HepG2 (cell line): Measurements from ENCODE around the gene FCGR3A. TPM values are rescaled to one million over a fixed set of nuclear protein-coding genes. Genes with fewer than 3 reads are reported as not detected.
A peak's percentile ranks its signal among the peaks of the same experiment; 100 is the strongest.

Experiments
- ADNP ChIP-seq: sonication (generic); formaldehyde crosslinking; IDR thresholded peaks from 2 replicates; pipeline ENCODE4 v1.4.0; 2020; ENCODE audit warnings: missing genetic modification reagents
- ARID4A ChIP-seq: sonication (generic); formaldehyde crosslinking; IDR thresholded peaks from 2 replicates; pipeline ENCODE4 v1.5.0; 2020; ENCODE audit warnings: mild to moderate bottlenecking, missing genetic modification reagents, borderline replicate concordance
- KLF9 ChIP-seq: IDR thresholded peaks from 2 replicates; pipeline ENCODE4 v1.6.1; 2016; ENCODE audit warnings: low read depth
- KMT2B ChIP-seq: IDR thresholded peaks from 2 replicates; pipeline ENCODE4 v1.6.1; 2016; ENCODE audit warnings: missing genetic modification reagents, missing compliant biosample characterization
- MAFG ChIP-seq: sonication (generic); formaldehyde crosslinking; IDR thresholded peaks from 2 replicates; pipeline ENCODE4 v1.5.1; 2020; ENCODE audit warnings: mild to moderate bottlenecking, missing genetic modification reagents
- NCOR1 ChIP-seq: fragments of 200-600 bp; sonication (generic); IDR thresholded peaks from 2 replicates; pipeline ENCODE4 v1.7.0; 2017; ENCODE audit warnings: antibody characterized with exemption, low read length, borderline replicate concordance
- NRL ChIP-seq: sonication (generic); formaldehyde crosslinking; IDR thresholded peaks from 2 replicates; pipeline ENCODE4 v1.5.0; 2020; ENCODE audit warnings: missing genetic modification reagents, mild to moderate bottlenecking, moderate library complexity, borderline replicate concordance
- POGK ChIP-seq: sonication (generic); formaldehyde crosslinking; conservative IDR thresholded peaks from 2 replicates; pipeline ENCODE4 v1.8.0; 2022; ENCODE audit warnings: mild to moderate bottlenecking, moderate library complexity, missing genetic modification reagents
- RCOR2 ChIP-seq: IDR thresholded peaks from 2 replicates; pipeline ENCODE4 v1.6.1; 2016; ENCODE audit warnings: missing biosample characterization, missing genetic modification reagents
- THAP11 ChIP-seq: IDR thresholded peaks from 2 replicates; pipeline ENCODE4 v1.6.1; 2016; ENCODE audit warnings: missing biosample characterization, missing genetic modification reagents
- ZBTB10 ChIP-seq: sonication (generic); formaldehyde crosslinking; IDR thresholded peaks from 2 replicates; pipeline ENCODE4 v1.4.0; 2020; ENCODE audit warnings: missing genetic modification reagents, borderline replicate concordance
- ZMYM2 ChIP-seq: sonication (generic); formaldehyde crosslinking; IDR thresholded peaks from 2 replicates; pipeline ENCODE4 v1.8.0; 2022; ENCODE audit warnings: mild to moderate bottlenecking, missing genetic modification reagents
- ZNF350 ChIP-seq: sonication (generic); formaldehyde crosslinking; IDR thresholded peaks from 2 replicates; pipeline ENCODE4 v1.4.0; 2020; ENCODE audit warnings: mild to moderate bottlenecking, low read depth, missing genetic modification reagents, borderline replicate concordance
- ZNF687 ChIP-seq: sonication (generic); formaldehyde crosslinking; IDR thresholded peaks from 2 replicates; pipeline ENCODE4 v1.5.1; 2020; ENCODE audit warnings: mild to moderate bottlenecking, missing genetic modification reagents, moderate library complexity
- polyA plus RNA-seq, 8 experiments: library from polyadenylated mRNA; depleted of rRNA in 3 of 8; stranded (reverse) in 7 of 8; unstranded in 1 of 8; fragments of >200 nt; fragmentation: Illumina TruSeq in 4 of 8; extraction: Trizol in 4 of 8; gene quantifications; 2 replicates each; pipeline versions ENCODE4 v1.2.1 to v1.2.3, GENCODE V29; 2011 to 2016; ENCODE audit warnings: low read depth in 4 of 8, missing spikeins in 1 of 8, mixed read lengths in 1 of 8; ENCODE audit not compliant: insufficient read depth in 1 of 8
- total RNA-seq, 5 experiments: library from RNA; depleted of rRNA; stranded (reverse); fragments of >200 nt; fragmentation: Illumina TruSeq; extraction: Trizol; gene quantifications; 2 replicates each; pipeline ENCODE4 v1.2.3, GENCODE V29; 2016; ENCODE audit warnings: low read depth in 1 of 5

The FCGR3A gene
- total and polyA plus RNA-seq, 2 of the 13 experiments (the other 11 are each of a cell fraction or from before 2014, with no cell fraction given) = not detected

GRCh38 chr1:161539731-161540569 lies 9.7 kb downstream of the FCGR3A start (continued):
- peak; percentile 46 for TF ChIP-seq THAP11 (CRISPR knock-in tag)
- TF ChIP-seq KMT2B = peak; percentile 68; the same call in 1 of the 2 replicates
- TF ChIP-seq MAFG (CRISPR knock-in tag) = 0 out of 2 replicates have a peak, but pooled peaks have one; percentile 10
- TF ChIP-seq NCOR1 = peak; percentile 42; the same call in 1 of the 2 replicates
- TF ChIP-seq ZBTB10 (CRISPR knock-in tag) = peak; percentile 49; the same call in 1 of the 2 replicates
- TF ChIP-seq ZNF687 (CRISPR knock-in tag) = peak; percentile 51
- TF ChIP-seq POGK (CRISPR knock-in tag) = peak; percentile 41; the same call in 1 of the 2 replicates
- peak; percentile 62; the same call in 1 of the 2 replicates for TF ChIP-seq NRL (CRISPR knock-in tag)
- TF ChIP-seq ZNF350 = peak; percentile 60; the same call in 1 of the 2 replicates
- TF ChIP-seq KLF9 (CRISPR knock-in tag) = 0 out of 2 replicates have a peak, but pooled peaks have one; percentile 29
- TF ChIP-seq RCOR2 (CRISPR knock-in tag) = peak; percentile 40; the same call in 1 of the 2 replicates
- peak; percentile 53; the same call in 1 of the 2 replicates for TF ChIP-seq ARID4A (CRISPR knock-in tag)
- TF ChIP-seq ZMYM2 (CRISPR knock-in tag) = peak; percentile 95
- peak; percentile 87; the same call in 1 of the 2 replicates for TF ChIP-seq ADNP (CRISPR knock-in tag)
